Thyroid gland (tissue), 4 donors: ENCODE measurements around the gene ID3.

Source experiments
- POLR2A ChIP-seq, 2 donors: fragments of 450-650 bp; IDR thresholded peaks; one replicate each; pipeline ENCODE4 v1.6.1; 2017; ENCODE audit warnings: antibody characterized with exemption in 2 of 2, mild to moderate bottlenecking in 2 of 2, moderate library complexity in 1 of 2
- TF ChIP-seq, protein P1 (sequence below), 6 experiments: fragments of 200-600 bp in 3 of 6; fragments of 450-650 bp in 3 of 6; sonication (generic) in 3 of 6; IDR thresholded peaks; one replicate each; pipeline ENCODE4 v1.5.1; 2016 to 2019; ENCODE audit warnings: antibody characterized with exemption in 6 of 6, mild to moderate bottlenecking in 2 of 6, inconsistent platforms in 1 of 6, moderate library complexity in 1 of 6

DNA sequence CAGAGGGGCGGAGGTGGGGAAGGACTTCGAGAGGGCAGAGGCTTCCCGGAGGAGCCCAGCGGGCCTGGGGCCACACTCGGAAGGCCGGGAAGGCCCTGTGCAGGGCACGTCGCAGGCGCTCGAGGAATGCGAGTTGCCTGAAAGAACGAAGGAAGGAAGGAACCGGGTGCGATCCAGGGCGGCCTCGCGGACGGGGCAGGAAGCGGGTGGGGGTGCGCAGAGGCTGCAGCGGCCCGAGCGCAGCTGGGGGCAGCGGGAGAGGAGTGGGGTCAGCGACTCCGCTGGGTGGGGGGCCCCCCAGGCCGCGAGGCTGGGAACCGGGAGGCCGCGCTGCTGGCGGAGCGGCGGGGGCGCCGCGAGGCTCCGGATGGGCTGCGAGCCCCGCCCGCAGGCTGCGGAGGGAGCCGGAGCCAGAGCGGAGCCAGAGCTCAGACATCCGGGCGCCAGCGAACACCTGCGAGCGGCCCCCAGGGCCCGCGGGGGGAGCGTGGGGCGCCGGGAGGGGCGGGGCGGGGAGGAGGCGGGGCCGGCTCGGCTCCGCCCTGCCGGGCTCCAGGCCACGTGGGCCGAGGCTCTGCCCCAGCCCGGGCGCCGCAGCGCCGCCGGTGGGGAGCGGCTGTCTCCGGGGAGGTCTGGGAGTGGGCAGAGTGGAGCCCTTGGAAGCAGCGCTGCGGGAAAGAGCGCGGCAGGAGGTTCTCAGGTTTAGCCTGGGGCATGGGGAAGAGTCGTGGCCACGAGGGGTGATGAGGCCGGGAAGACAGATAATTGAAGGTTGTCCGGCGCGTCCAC, 4.6 kb downstream of the ID3 start:
- TF ChIP-seq POLR2A (IDR thresholded peaks at IDR 0.05), result peak; percentile 91 to 98
- TF ChIP-seq, protein P1, sequence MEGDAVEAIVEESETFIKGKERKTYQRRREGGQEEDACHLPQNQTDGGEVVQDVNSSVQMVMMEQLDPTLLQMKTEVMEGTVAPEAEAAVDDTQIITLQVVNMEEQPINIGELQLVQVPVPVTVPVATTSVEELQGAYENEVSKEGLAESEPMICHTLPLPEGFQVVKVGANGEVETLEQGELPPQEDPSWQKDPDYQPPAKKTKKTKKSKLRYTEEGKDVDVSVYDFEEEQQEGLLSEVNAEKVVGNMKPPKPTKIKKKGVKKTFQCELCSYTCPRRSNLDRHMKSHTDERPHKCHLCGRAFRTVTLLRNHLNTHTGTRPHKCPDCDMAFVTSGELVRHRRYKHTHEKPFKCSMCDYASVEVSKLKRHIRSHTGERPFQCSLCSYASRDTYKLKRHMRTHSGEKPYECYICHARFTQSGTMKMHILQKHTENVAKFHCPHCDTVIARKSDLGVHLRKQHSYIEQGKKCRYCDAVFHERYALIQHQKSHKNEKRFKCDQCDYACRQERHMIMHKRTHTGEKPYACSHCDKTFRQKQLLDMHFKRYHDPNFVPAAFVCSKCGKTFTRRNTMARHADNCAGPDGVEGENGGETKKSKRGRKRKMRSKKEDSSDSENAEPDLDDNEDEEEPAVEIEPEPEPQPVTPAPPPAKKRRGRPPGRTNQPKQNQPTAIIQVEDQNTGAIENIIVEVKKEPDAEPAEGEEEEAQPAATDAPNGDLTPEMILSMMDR (IDR thresholded peaks at IDR 0.05), result peak in 1 of 6 experiments; percentile 32
